ENCODE results near the gene GMPS. TPM values are rescaled to one million over a fixed set of nuclear protein-coding genes. Genes with fewer than 3 reads are reported as not detected.

GMPS gene
- polyA plus RNA-seq, 3 donors: 14.3 to 43.4 (median 27.4) TPM

DNA sequence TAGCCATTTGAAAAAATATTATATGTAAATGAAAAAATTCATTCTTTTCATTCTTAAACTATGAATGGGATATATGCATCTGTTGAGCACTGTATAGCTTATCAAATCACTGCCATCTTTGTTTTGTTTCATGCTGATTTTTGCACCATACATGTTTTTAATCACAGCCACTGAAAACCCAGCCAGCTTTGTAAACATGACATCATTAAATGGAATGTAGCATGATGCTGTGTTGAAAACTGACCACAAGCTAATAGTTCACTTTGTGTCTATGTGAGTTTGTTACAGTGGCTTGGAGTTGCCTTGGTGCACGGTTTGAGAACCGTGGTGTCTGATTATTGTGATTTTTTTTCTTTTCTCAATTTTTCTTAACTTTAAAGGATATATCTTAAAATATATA lies 75.7 kb downstream of the GMPS start:
- intact Hi-C loops (cut with micrococcal nuclease): no loop called here
- WGBS (ENCODE audit: insufficient coverage): no CpG with 5 or more reads among the region's 2 CpGs
- H3K36me3 Mint-ChIP-seq: peaks cover 6 to 9% of the 10 kb centered on the region in 2 donors
- H3K27ac ChIP-seq (ENCODE audit: low read depth in 1 of 2, low read length in 2 of 2): no peak overlapping the region
- H3K36me3 ChIP-seq (replicated peaks in 1 of 2; ENCODE audit: control insufficient read depth in 1 of 2, insufficient read depth in 2 of 2, low read length in 2 of 2): no peaks in the 10 kb centered on the region
- H3K9me3 Mint-ChIP-seq: peaks cover 0 to 5% (median under 1%) of the 10 kb centered on the region in 7 donors
- no peaks in the 10 kb centered on the region for H3K4me1 ChIP-seq (ENCODE audit: control insufficient read depth in 1 of 2, insufficient read depth in 2 of 2, low read length in 2 of 2)
- H3K4me2 ChIP-seq (replicated peaks; ENCODE audit: extremely low read depth, low read length, poor library complexity, severe bottlenecking): no peak overlapping the region
- H3K27me3 Mint-ChIP-seq (ENCODE audit: low read depth in 3 of 3): peaks cover 0 to 2% (median 0%) of the 10 kb centered on the region in 3 donors
- no peaks in the 10 kb centered on the region for H3K79me2 ChIP-seq (ENCODE audit: insufficient read depth, low read length)
- H3K4me1 Mint-ChIP-seq: no peaks in the 10 kb centered on the region
- no peak overlapping the region for H2AFZ ChIP-seq (ENCODE audit: insufficient read depth, low read depth, low read length, poor library complexity, severe bottlenecking)
- H3K4me3 Mint-ChIP-seq: no peak overlapping the region
- H4K20me1 ChIP-seq (ENCODE audit: insufficient read depth, low read length): no peaks in the 10 kb centered on the region
- no peak for TF ChIP-seq CTCF (IDR thresholded peaks at IDR 0.05)
- no peaks in the 10 kb centered on the region for H3K27me3 ChIP-seq (ENCODE audit: control insufficient read depth in 2 of 2, insufficient read depth in 2 of 2, low read length in 2 of 2)
- DNase-seq: no peak
- no peaks in the 10 kb centered on the region for H3K9me3 ChIP-seq (replicated peaks in 1 of 2; ENCODE audit: control insufficient read depth in 1 of 2, insufficient read depth in 1 of 2, low read length in 2 of 2)
- no peak overlapping the region for H3K4me3 ChIP-seq (replicated peaks in 1 of 3; ENCODE audit: low read depth in 2 of 3, low read length in 3 of 3)
- H3K9ac ChIP-seq (ENCODE audit: insufficient read depth, low read length, poor library complexity, severe bottlenecking): no peak overlapping the region
- no peak overlapping the region for H3K27ac Mint-ChIP-seq

GRCh38 chr3:155948476-155948875 lies 78.0 kb downstream of the GMPS start:
- WGBS (ENCODE audit: insufficient coverage): 67% methylated on average over 2 of the region's 4 CpGs
- no peak for DNase-seq
- H3K9me3 ChIP-seq (replicated peaks in 1 of 2; ENCODE audit: control insufficient read depth in 1 of 2, insufficient read depth in 1 of 2, low read length in 2 of 2): no peaks in the 10 kb centered on the region
- H3K79me2 ChIP-seq (ENCODE audit: insufficient read depth, low read length): no peaks in the 10 kb centered on the region
- no peaks in the 10 kb centered on the region for H3K4me1 ChIP-seq (ENCODE audit: control insufficient read depth in 1 of 2, insufficient read depth in 2 of 2, low read length in 2 of 2)
- no peaks in the 10 kb centered on the region for H3K27me3 ChIP-seq (ENCODE audit: control insufficient read depth in 2 of 2, insufficient read depth in 2 of 2, low read length in 2 of 2)
- H3K36me3 Mint-ChIP-seq: peaks cover 3 to 7% of the 10 kb centered on the region in 2 donors
- no peak overlapping the region for H3K9ac ChIP-seq (ENCODE audit: insufficient read depth, low read length, poor library complexity, severe bottlenecking)
- H3K27me3 Mint-ChIP-seq (ENCODE audit: low read depth in 3 of 3): peaks cover 0 to 2% (median 0%) of the 10 kb centered on the region in 3 donors
- no peaks in the 10 kb centered on the region for H3K4me1 Mint-ChIP-seq
- intact Hi-C loops (cut with micrococcal nuclease): no loop called here
- peak overlapping the region in 1 of 7 donors; percentile 12 for H3K27ac Mint-ChIP-seq
- no peak overlapping the region for H3K4me3 Mint-ChIP-seq
- H2AFZ ChIP-seq (ENCODE audit: insufficient read depth, low read depth, low read length, poor library complexity, severe bottlenecking): no peak overlapping the region
- H4K20me1 ChIP-seq (ENCODE audit: insufficient read depth, low read length): no peaks in the 10 kb centered on the region
- no peak overlapping the region for H3K4me3 ChIP-seq (replicated peaks in 1 of 3; ENCODE audit: low read depth in 2 of 3, low read length in 3 of 3)
- no peak for TF ChIP-seq CTCF (IDR thresholded peaks at IDR 0.05)
- peaks cover 2 to 17% (median 8%) of the 10 kb centered on the region in 7 donors for H3K9me3 Mint-ChIP-seq
- H3K27ac ChIP-seq (ENCODE audit: low read depth in 1 of 2, low read length in 2 of 2): no peak overlapping the region
- H3K4me2 ChIP-seq (replicated peaks; ENCODE audit: extremely low read depth, low read length, poor library complexity, severe bottlenecking): no peak overlapping the region
- no peaks in the 10 kb centered on the region for H3K36me3 ChIP-seq (replicated peaks in 1 of 2; ENCODE audit: control insufficient read depth in 1 of 2, insufficient read depth in 2 of 2, low read length in 2 of 2)

All from CD14-positive monocyte (primary cell).